ENCODE results near the gene CRYM. TPM values are rescaled to one million over a fixed set of nuclear protein-coding genes. Genes with fewer than 3 reads are reported as not detected.
"Not testable (repeated sequence)": the region's sequence is repeated elsewhere in the genome, so short reads cannot be mapped to it uniquely, and the experiment has no call there.

Gene CRYM
- total RNA-seq, 1 experiment from 2014 or later: 12.9 TPM

DNA sequence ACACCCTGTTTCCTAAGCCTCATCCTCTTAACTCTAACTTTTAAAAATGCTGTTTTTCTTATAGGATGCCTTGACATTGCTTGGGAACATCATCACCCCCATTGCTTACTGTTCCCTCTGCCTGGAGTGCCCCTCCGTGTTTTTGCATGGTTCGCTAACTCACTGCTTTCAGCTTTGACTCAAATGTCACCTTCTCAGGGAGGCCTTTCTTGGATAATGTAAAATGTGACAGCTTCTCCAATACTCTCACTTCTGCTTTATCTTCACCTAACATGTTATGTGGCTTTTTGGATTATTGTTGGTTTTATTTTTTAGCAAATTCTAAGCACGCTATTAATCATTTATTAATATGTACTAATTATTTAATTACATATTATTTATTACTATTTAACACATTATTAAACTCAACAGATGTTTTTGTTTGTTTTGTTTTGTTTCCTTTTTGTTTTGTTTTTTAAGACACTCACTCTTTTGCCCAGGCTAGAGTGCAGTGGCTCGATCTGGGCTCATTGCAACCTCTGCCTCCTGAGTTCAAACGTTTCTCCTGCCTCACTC lies 3.8 kb downstream of the CRYM start:
- Mint-ChIP-seq H3K27me3 (ENCODE audit: low read depth) (peaks cover 13% of the 10 kb centered on the region), H3K4me1 (peaks cover 27% of the 10 kb centered on the region), H3K9me3 (no peaks in the 10 kb centered on the region), H3K27ac (no peak overlapping the region), H3K4me3 (no peak overlapping the region), H3K36me3 (no peaks in the 10 kb centered on the region)
- CTCF ChIA-PET: interaction anchor here (0.6 to 7.4 kb wide), 4 partner anchors 27 to 123 kb away, joined by 5 to 72 read pairs (median 26); no protein-coding TSS in a partner anchor
- TF ChIP-seq HMGA2 (CRISPR knock-in tag; IDR thresholded peaks at IDR 0.05): peak; percentile 93
- TF ChIP-seq, protein P1, sequence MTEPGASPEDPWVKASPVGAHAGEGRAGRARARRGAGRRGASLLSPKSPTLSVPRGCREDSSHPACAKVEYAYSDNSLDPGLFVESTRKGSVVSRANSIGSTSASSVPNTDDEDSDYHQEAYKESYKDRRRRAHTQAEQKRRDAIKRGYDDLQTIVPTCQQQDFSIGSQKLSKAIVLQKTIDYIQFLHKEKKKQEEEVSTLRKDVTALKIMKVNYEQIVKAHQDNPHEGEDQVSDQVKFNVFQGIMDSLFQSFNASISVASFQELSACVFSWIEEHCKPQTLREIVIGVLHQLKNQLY (CRISPR knock-in tag; IDR thresholded peaks at IDR 0.05): no peak
- no peak for ATAC-seq
- no peak for DNase-seq (ENCODE audit: low spot score)
- POLR2A ChIA-PET: no interaction called here

DNA sequence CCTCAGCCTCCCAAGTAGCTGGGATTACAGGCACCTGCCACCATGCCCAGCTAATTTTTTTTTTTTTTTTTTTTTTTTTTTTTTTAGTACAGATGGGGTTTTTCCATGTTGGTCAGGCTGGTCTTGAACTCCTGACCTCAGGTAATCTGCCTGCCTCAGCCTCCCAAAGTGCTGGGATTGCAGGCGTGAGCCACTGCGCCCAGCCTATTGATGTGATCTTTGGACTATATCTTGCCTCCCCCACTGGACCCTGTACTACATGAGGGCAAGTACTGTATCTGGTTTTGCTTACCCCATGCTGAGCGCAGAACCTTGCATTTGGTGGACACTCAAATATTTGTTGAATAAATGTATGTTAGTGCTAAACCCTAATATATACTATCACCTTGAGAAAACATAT lies 5.3 kb downstream of the CRYM start:
- H3K9me3 Mint-ChIP-seq; H3K4me3 Mint-ChIP-seq; H3K27ac Mint-ChIP-seq; POLR2A ChIA-PET; DNase-seq (ENCODE audit: low spot score); H3K36me3 Mint-ChIP-seq; H3K27me3 Mint-ChIP-seq (ENCODE audit: low read depth); ATAC-seq: not testable (repeated sequence)
- peaks cover 24% of the 10 kb centered on the region for H3K4me1 Mint-ChIP-seq
- CTCF ChIA-PET: interaction anchor here (0.6 to 7.4 kb wide), 6 partner anchors 28 to 531 kb away, joined by 3 to 72 read pairs (median 4); partner anchors contain the start of gene THUMPD1

DNA sequence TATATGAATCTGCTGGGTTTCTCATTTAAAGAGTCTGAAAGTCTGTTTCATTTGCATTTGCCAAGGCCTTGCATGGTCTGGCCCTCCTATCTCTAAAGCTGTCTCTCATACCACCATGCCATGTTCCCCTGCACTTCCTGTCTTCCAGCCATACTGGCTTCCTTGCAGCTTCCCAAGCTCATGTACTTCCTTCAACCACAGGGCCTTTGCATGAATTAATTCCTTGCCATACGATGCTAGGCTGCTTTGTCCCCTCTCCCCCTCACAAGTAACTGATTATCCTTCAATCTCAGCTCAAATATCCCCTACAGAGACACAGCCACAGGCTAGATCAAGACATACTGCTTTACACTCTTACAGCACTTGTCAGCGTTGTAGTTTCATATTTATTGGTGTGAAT lies 5.8 kb downstream of the CRYM start:
- Mint-ChIP-seq H3K27ac (no peak overlapping the region), H3K9me3 (no peaks in the 10 kb centered on the region), H3K4me1 (peaks cover 19% of the 10 kb centered on the region), H3K27me3 (ENCODE audit: low read depth) (peaks cover 4% of the 10 kb centered on the region; the same call in 1 of the 2 replicates), H3K4me3 (no peak overlapping the region), H3K36me3 (no peaks in the 10 kb centered on the region)
- TF ChIP-seq JAZF1 (CRISPR knock-in tag; IDR thresholded peaks at IDR 0.05) (no peak), RORB (CRISPR knock-in tag; IDR thresholded peaks at IDR 0.05) (no peak), SMAD3 (CRISPR knock-in tag; IDR thresholded peaks at IDR 0.05; ENCODE audit: borderline replicate concordance) (no peak), IRF2 (CRISPR knock-in tag; IDR thresholded peaks at IDR 0.05; ENCODE audit: borderline replicate concordance, low read depth) (no peak)
- TF ChIP-seq, protein P2, sequence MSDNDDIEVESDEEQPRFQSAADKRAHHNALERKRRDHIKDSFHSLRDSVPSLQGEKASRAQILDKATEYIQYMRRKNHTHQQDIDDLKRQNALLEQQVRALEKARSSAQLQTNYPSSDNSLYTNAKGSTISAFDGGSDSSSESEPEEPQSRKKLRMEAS (CRISPR knock-in tag; IDR thresholded peaks at IDR 0.05): no peak
- TF ChIP-seq, protein P3, sequence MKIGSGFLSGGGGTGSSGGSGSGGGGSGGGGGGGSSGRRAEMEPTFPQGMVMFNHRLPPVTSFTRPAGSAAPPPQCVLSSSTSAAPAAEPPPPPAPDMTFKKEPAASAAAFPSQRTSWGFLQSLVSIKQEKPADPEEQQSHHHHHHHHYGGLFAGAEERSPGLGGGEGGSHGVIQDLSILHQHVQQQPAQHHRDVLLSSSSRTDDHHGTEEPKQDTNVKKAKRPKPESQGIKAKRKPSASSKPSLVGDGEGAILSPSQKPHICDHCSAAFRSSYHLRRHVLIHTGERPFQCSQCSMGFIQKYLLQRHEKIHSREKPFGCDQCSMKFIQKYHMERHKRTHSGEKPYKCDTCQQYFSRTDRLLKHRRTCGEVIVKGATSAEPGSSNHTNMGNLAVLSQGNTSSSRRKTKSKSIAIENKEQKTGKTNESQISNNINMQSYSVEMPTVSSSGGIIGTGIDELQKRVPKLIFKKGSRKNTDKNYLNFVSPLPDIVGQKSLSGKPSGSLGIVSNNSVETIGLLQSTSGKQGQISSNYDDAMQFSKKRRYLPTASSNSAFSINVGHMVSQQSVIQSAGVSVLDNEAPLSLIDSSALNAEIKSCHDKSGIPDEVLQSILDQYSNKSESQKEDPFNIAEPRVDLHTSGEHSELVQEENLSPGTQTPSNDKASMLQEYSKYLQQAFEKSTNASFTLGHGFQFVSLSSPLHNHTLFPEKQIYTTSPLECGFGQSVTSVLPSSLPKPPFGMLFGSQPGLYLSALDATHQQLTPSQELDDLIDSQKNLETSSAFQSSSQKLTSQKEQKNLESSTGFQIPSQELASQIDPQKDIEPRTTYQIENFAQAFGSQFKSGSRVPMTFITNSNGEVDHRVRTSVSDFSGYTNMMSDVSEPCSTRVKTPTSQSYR (CRISPR knock-in tag; IDR thresholded peaks at IDR 0.05): no peak
- TF ChIP-seq, protein P4, sequence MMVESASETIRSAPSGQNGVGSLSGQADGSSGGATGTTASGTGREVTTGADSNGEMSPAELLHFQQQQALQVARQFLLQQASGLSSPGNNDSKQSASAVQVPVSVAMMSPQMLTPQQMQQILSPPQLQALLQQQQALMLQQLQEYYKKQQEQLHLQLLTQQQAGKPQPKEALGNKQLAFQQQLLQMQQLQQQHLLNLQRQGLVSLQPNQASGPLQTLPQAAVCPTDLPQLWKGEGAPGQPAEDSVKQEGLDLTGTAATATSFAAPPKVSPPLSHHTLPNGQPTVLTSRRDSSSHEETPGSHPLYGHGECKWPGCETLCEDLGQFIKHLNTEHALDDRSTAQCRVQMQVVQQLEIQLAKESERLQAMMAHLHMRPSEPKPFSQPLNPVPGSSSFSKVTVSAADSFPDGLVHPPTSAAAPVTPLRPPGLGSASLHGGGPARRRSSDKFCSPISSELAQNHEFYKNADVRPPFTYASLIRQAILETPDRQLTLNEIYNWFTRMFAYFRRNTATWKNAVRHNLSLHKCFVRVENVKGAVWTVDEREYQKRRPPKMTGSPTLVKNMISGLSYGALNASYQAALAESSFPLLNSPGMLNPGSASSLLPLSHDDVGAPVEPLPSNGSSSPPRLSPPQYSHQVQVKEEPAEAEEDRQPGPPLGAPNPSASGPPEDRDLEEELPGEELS (CRISPR knock-in tag; IDR thresholded peaks at IDR 0.05): no peak
- TF ChIP-seq, protein P5, sequence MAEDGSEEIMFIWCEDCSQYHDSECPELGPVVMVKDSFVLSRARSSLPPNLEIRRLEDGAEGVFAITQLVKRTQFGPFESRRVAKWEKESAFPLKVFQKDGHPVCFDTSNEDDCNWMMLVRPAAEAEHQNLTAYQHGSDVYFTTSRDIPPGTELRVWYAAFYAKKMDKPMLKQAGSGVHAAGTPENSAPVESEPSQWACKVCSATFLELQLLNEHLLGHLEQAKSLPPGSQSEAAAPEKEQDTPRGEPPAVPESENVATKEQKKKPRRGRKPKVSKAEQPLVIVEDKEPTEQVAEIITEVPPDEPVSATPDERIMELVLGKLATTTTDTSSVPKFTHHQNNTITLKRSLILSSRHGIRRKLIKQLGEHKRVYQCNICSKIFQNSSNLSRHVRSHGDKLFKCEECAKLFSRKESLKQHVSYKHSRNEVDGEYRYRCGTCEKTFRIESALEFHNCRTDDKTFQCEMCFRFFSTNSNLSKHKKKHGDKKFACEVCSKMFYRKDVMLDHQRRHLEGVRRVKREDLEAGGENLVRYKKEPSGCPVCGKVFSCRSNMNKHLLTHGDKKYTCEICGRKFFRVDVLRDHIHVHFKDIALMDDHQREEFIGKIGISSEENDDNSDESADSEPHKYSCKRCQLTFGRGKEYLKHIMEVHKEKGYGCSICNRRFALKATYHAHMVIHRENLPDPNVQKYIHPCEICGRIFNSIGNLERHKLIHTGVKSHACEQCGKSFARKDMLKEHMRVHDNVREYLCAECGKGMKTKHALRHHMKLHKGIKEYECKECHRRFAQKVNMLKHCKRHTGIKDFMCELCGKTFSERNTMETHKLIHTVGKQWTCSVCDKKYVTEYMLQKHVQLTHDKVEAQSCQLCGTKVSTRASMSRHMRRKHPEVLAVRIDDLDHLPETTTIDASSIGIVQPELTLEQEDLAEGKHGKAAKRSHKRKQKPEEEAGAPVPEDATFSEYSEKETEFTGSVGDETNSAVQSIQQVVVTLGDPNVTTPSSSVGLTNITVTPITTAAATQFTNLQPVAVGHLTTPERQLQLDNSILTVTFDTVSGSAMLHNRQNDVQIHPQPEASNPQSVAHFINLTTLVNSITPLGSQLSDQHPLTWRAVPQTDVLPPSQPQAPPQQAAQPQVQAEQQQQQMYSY (CRISPR knock-in tag; IDR thresholded peaks at IDR 0.05): no peak
- no peak for DNase-seq (ENCODE audit: low spot score)
- CTCF ChIA-PET: interaction anchor here (0.6 to 1.4 kb wide), 3 partner anchors 29 to 92 kb away, joined by 3 to 6 read pairs (median 3); no protein-coding TSS in a partner anchor
- no peak for ATAC-seq
- POLR2A ChIA-PET: no interaction called here

Data from WTC11 (cell line).